GM23338 (cell line): ENCODE results near the gene RGCC. TPM values are rescaled to one million over a fixed set of nuclear protein-coding genes. Genes with fewer than 3 reads are reported as not detected.

Experiments used
- ATAC-seq: fragments of 200-7000 bp; cut with Tn5 transposase; 3 replicates; pipeline ENCODE4 v1.9.1; 2020
- DNase-seq: peaks from one replicate; pipeline ENCODE4 v3.0.0-alpha.2; 2015; ENCODE audit warnings: low spot score
- H2AFZ ChIP-seq: fragments of 200-600 bp; sonication (generic); 2 replicates; pipeline ENCODE4 v1.8.0; 2016; ENCODE audit warnings: antibody characterized with exemption, mild to moderate bottlenecking, moderate library complexity
- H3F3A ChIP-seq: fragments of 200-600 bp; sonication (generic); replicated peaks from 2 replicates; pipeline ENCODE4 v1.8.0; 2017; ENCODE audit warnings: antibody characterized with exemption, mixed run types, low read depth
- H3K27ac ChIP-seq: fragments of 200-600 bp; sonication (generic); 2 replicates; pipeline ENCODE4 v1.6.1; 2016; ENCODE audit warnings: low read depth
- H3K27me3 ChIP-seq: fragments of 200-600 bp; sonication (generic); 2 replicates; pipeline ENCODE4 v1.8.0; 2016; ENCODE audit warnings: mild to moderate bottlenecking, mixed run types, moderate library complexity; ENCODE audit not compliant: insufficient read depth
- H3K36me3 ChIP-seq: fragments of 200-600 bp; sonication (generic); 2 replicates; pipeline ENCODE4 v1.8.0; 2016; ENCODE audit warnings: mild to moderate bottlenecking; ENCODE audit not compliant: insufficient read depth
- H3K4me1 ChIP-seq: fragments of 200-600 bp; sonication (generic); 2 replicates; pipeline ENCODE4 v1.8.0; 2016; ENCODE audit warnings: mild to moderate bottlenecking, moderate library complexity; ENCODE audit not compliant: insufficient read depth
- H3K4me2 ChIP-seq: fragments of 200-600 bp; sonication (generic); 2 replicates; pipeline ENCODE4 v1.7.1; 2017; ENCODE audit warnings: mixed run types
- H3K4me3 ChIP-seq: fragments of 200-600 bp; sonication (generic); 2 replicates; pipeline ENCODE4 v1.6.1; 2016; ENCODE audit warnings: mixed run types
- H3K79me2 ChIP-seq: fragments of 200-600 bp; sonication (generic); replicated peaks from 2 replicates; pipeline ENCODE4 v1.8.0; 2017; ENCODE audit warnings: mild to moderate bottlenecking; ENCODE audit not compliant: insufficient read depth
- H3K9me2 ChIP-seq: fragments of 200-600 bp; sonication (generic); 2 replicates; pipeline ENCODE4 v1.8.0; 2017; ENCODE audit not compliant: insufficient read depth
- H4K20me1 ChIP-seq: fragments of 200-600 bp; sonication (generic); replicated peaks from 2 replicates; pipeline ENCODE4 v1.8.0; 2017; ENCODE audit warnings: mild to moderate bottlenecking; ENCODE audit not compliant: insufficient read depth
- H3K27ac Mint-ChIP-seq: 2 replicates; pipeline ENCODE4 v1.8.0; 2020; ENCODE audit warnings: inconsistent platforms, mild to moderate bottlenecking, moderate library complexity, mixed read lengths
- H3K27me3 Mint-ChIP-seq: 3 replicates; pipeline ENCODE4 v1.8.0; 2022; ENCODE audit warnings: low read depth, mild to moderate bottlenecking, moderate library complexity, mixed read lengths, inconsistent platforms; ENCODE audit not compliant: insufficient read depth, poor library complexity
- H3K36me3 Mint-ChIP-seq: 3 replicates; pipeline ENCODE4 v1.8.0; 2021; ENCODE audit warnings: low read depth, mild to moderate bottlenecking, inconsistent platforms, moderate library complexity, mixed read lengths
- H3K4me1 Mint-ChIP-seq: 3 replicates; pipeline ENCODE4 v1.8.0; 2020; ENCODE audit warnings: mild to moderate bottlenecking, inconsistent platforms, mixed read lengths
- H3K4me3 Mint-ChIP-seq: 3 replicates; pipeline ENCODE4 v1.8.0; 2021; ENCODE audit warnings: moderate library complexity, mild to moderate bottlenecking, inconsistent platforms, mixed read lengths
- H3K9me3 Mint-ChIP-seq: 3 replicates; pipeline ENCODE4 v1.8.0; 2020; ENCODE audit warnings: moderate library complexity, mild to moderate bottlenecking, inconsistent platforms, mixed read lengths
- CREB1 ChIP-seq: fragments of 250-450 bp; sonication (Bioruptor Pico); IDR thresholded peaks from 2 replicates; pipeline ENCODE4 v1.5.0; 2020; ENCODE audit warnings: low read depth, mild to moderate bottlenecking, moderate library complexity
- CTCF ChIP-seq, 2 experiments: fragments of 200-600 bp in 1 of 2; sonication (generic) in 1 of 2; conservative IDR thresholded peaks; 2 replicates each; pipeline versions ENCODE4 v1.5.1 to v1.6.1; 2016 to 2017; ENCODE audit warnings: antibody characterized with exemption in 2 of 2, low read depth in 2 of 2, mild to moderate bottlenecking in 2 of 2, moderate library complexity in 1 of 2
- ETS1 ChIP-seq: IDR thresholded peaks from 2 replicates; pipeline ENCODE4 v1.6.1; 2016; ENCODE audit warnings: antibody characterized with exemption
- EZH2 ChIP-seq: fragments of 200-600 bp; sonication (generic); IDR thresholded peaks from one replicate; pipeline ENCODE4 v1.8.0; 2017; ENCODE audit warnings: antibody characterized with exemption, mild to moderate bottlenecking, low read depth; ENCODE audit not compliant: unreplicated experiment
- EZH2phosphoT487 ChIP-seq: fragments of 200-600 bp; sonication (generic); IDR thresholded peaks from one replicate; pipeline ENCODE4 v1.8.1; 2018; ENCODE audit warnings: antibody characterized with exemption; ENCODE audit not compliant: unreplicated experiment
- JUNB ChIP-seq: IDR thresholded peaks from one replicate; pipeline ENCODE4 v1.6.1; 2016; ENCODE audit warnings: antibody characterized with exemption; ENCODE audit not compliant: unreplicated experiment
- NANOG ChIP-seq: IDR thresholded peaks from 2 replicates; pipeline ENCODE4 v1.6.1; 2016; ENCODE audit warnings: antibody characterized with exemption, borderline replicate concordance
- POLR2AphosphoS5 ChIP-seq: IDR thresholded peaks from 2 replicates; pipeline ENCODE4 v1.6.1; 2016; ENCODE audit warnings: antibody characterized with exemption, low read depth
- REST ChIP-seq: IDR thresholded peaks from one replicate; pipeline ENCODE4 v1.6.1; 2018; ENCODE audit warnings: antibody characterized with exemption; ENCODE audit not compliant: unreplicated experiment
- STAT1 ChIP-seq: IDR thresholded peaks from one replicate; pipeline ENCODE4 v1.6.1; 2016; ENCODE audit warnings: antibody characterized with exemption; ENCODE audit not compliant: unreplicated experiment
- ZNF114 ChIP-seq: fragments of 250-450 bp; sonication (Bioruptor Pico); IDR thresholded peaks from 2 replicates; pipeline ENCODE4 v1.5.0; 2020; ENCODE audit warnings: mild to moderate bottlenecking, moderate library complexity
- ZNF331 ChIP-seq: fragments of 250-450 bp; sonication (Bioruptor Pico); IDR thresholded peaks from 2 replicates; pipeline ENCODE4 v1.5.0; 2020; ENCODE audit warnings: low read depth, mild to moderate bottlenecking, moderate library complexity
- ZNF462 ChIP-seq: fragments of 250-450 bp; sonication (Bioruptor Pico); IDR thresholded peaks from 2 replicates; pipeline ENCODE4 v1.5.0; 2020; ENCODE audit warnings: mild to moderate bottlenecking, moderate library complexity
- polyA plus RNA-seq: library from polyadenylated mRNA; unstranded; fragments of >200 nt; fragmentation: Nextera tagmentation; extraction: Ambion mirVana; gene quantifications from 2 replicates; pipeline ENCODE4 v1.2.1, GENCODE V29; 2016
- total RNA-seq: library from RNA; depleted of rRNA; stranded (reverse); fragments of >200 nt; shearing (Covaris generic); gene quantifications from 2 replicates; pipeline ENCODE4 v1.2.3, GENCODE V29; 2014

Gene RGCC
- total and polyA plus RNA-seq, 2 experiments from 2014 or later: 0.65 to 0.66 TPM

- Histone ChIP-seq H3K4me3 (no peak overlapping the region), H3F3A (no peaks in the 10 kb centered on the region), H3K27ac (no peak overlapping the region), H3K4me2 (no peak overlapping the region), H3K79me2 (no peaks in the 10 kb centered on the region), H2AFZ (no peak overlapping the region), H3K9me2 (no peaks in the 10 kb centered on the region), H3K4me1 (no peaks in the 10 kb centered on the region), H3K27me3 (no peaks in the 10 kb centered on the region), H4K20me1 (no peaks in the 10 kb centered on the region), H3K36me3 (no peaks in the 10 kb centered on the region)
- Mint-ChIP-seq H3K27me3 (no peaks in the 10 kb centered on the region), H3K36me3 (no peaks in the 10 kb centered on the region), H3K27ac (no peak overlapping the region), H3K4me3 (no peak overlapping the region), H3K4me1 (no peaks in the 10 kb centered on the region), H3K9me3 (no peaks in the 10 kb centered on the region)
- TF ChIP-seq ZNF331 (CRISPR knock-in tag) (no peak), CTCF (conservative IDR thresholded peaks at IDR 0.05; ENCODE audit: low read depth in 2 of 2) (no peak), EZH2phosphoT487 (no peak), ZNF114 (CRISPR knock-in tag) (no peak), ZNF462 (CRISPR knock-in tag) (no peak), POLR2AphosphoS5 (no peak), STAT1 (no peak), REST (no peak), EZH2 (no peak), NANOG (no peak), ETS1 (no peak), CREB1 (CRISPR knock-in tag) (no peak), JUNB (no peak)
- ATAC-seq (no peak), DNase-seq (no peak)
These were observed 13.4 kb upstream of the RGCC start for GRCh38 chr13:41443969-41444368.
